ENCODE results near the gene STRADB.

STRADB gene

GRCh38 chr2:201451292-201452057 lies at the start of gene STRADB, which contains the start of gene TRAK2:
STRADB (plus strand) TSS chr2:201451740; CDS start chr2:201454841, 3,101 bp downstream.
TRAK2 (minus strand) TSS chr2:201451458; CDS start chr2:201420507, 30,951 bp downstream.
- peak; percentile 89 for DNase-seq (ENCODE audit: low read depth)
- no peak for TF ChIP-seq CTCF (IDR thresholded peaks at IDR 0.05; ENCODE audit: low read depth, low read length, missing control alignments)
- peak within 1 kb of the TSS; percentile 100 for H3K4me3 ChIP-seq (ENCODE audit: low read depth, low read length)

- TF ChIP-seq CTCF (IDR thresholded peaks at IDR 0.05; ENCODE audit: low read depth, low read length, missing control alignments), result no peak
- no peak overlapping the region for H3K4me3 ChIP-seq (ENCODE audit: low read depth, low read length)
- DNase-seq (ENCODE audit: low read depth), result no peak
Measured at GRCh38 chr2:201401815-201402214, 49.7 kb upstream of the STRADB start.

- no peak for TF ChIP-seq CTCF (IDR thresholded peaks at IDR 0.05; ENCODE audit: low read depth, low read length, missing control alignments)
- no peak overlapping the region for H3K4me3 ChIP-seq (ENCODE audit: low read depth, low read length)
- no peak for DNase-seq (ENCODE audit: low read depth)
Measured at GRCh38 chr2:201402651-201403562, 48.6 kb upstream of the STRADB start.

GRCh38 chr2:201403880-201404279 lies 47.7 kb upstream of the STRADB start:
- no peak for DNase-seq (ENCODE audit: low read depth)
- H3K4me3 ChIP-seq (ENCODE audit: low read depth, low read length), result no peak overlapping the region
- no peak for TF ChIP-seq CTCF (IDR thresholded peaks at IDR 0.05; ENCODE audit: low read depth, low read length, missing control alignments)

- no peak for TF ChIP-seq CTCF (IDR thresholded peaks at IDR 0.05; ENCODE audit: low read depth, low read length, missing control alignments)
- no peak for DNase-seq (ENCODE audit: low read depth)
- no peak overlapping the region for H3K4me3 ChIP-seq (ENCODE audit: low read depth, low read length)
Measured at GRCh38 chr2:201404699-201405280, 46.8 kb upstream of the STRADB start.

GRCh38 chr2:201406077-201406662 lies 45.4 kb upstream of the STRADB start:
- DNase-seq (ENCODE audit: low read depth), result no peak
- no peak for TF ChIP-seq CTCF (IDR thresholded peaks at IDR 0.05; ENCODE audit: low read depth, low read length, missing control alignments)
- no peak overlapping the region for H3K4me3 ChIP-seq (ENCODE audit: low read depth, low read length)
